B cell (primary cell): Measurements from ENCODE around the gene APPBP2. TPM values are rescaled to one million over a fixed set of nuclear protein-coding genes. Genes with fewer than 3 reads are reported as not detected.

ENCODE experiments used
- ATAC-seq: fragments of 200-7000 bp; cut with Tn5 transposase; one replicate; pipeline ENCODE4 v1.10.0; 2021; ENCODE audit warnings: low read depth, mild to moderate bottlenecking, moderate number of reproducible peaks, moderate library complexity
- CTCF ChIA-PET: fragments of 350-600 bp; sonication (Branson Sonifier 250); formaldehyde crosslinking; loops from one replicate; lab custom pipeline; 2021; ENCODE audit warnings: antibody characterized with exemption, inconsistent platforms; lab: Charles Lee
- POLR2A ChIA-PET: fragments of 350-600 bp; sonication (Branson Sonifier 250); formaldehyde crosslinking; loops from one replicate; lab custom pipeline; 2021; ENCODE audit warnings: antibody characterized with exemption; lab: Charles Lee
- DNase-seq: peaks from one replicate; pipeline ENCODE4 v3.0.0; 2013
- H2AFZ ChIP-seq: 2 replicates; pipeline ENCODE4 v1.6.1; 2012; ENCODE audit warnings: mild to moderate bottlenecking, low read depth, low read length; ENCODE audit not compliant: insufficient read depth, poor library complexity, severe bottlenecking
- H3K27ac ChIP-seq, 2 donors: 1 replicate in 1 of 2; 2 replicates in 1 of 2; pipeline ENCODE4 v1.5.1; 2012 to 2013; ENCODE audit warnings: low read length in 2 of 2, mild to moderate bottlenecking in 2 of 2, moderate library complexity in 1 of 2
- H3K27me3 ChIP-seq, 4 experiments: fragments of 200-600 bp in 1 of 4; sonication (generic) in 1 of 4; replicated peaks in 1 of 4; 1 replicate in 2 of 4; 2 replicates in 2 of 4; pipeline versions ENCODE4 v1.6.1 to v1.7.0; 2013 to 2016; ENCODE audit warnings: low read length in 3 of 4, mild to moderate bottlenecking in 2 of 4, mixed read lengths in 1 of 4, moderate library complexity in 1 of 4; ENCODE audit not compliant: insufficient read depth in 4 of 4, control insufficient read depth in 3 of 4; ENCODE audit errors: control extremely low read depth in 1 of 4
- H3K36me3 ChIP-seq, 2 experiments: replicated peaks in 1 of 2; 1 replicate in 1 of 2; 2 replicates in 1 of 2; pipeline versions ENCODE4 v1.6.1 to v1.7.1; 2013; ENCODE audit warnings: low read length in 1 of 2; ENCODE audit not compliant: insufficient read depth in 2 of 2, control insufficient read depth in 1 of 2; ENCODE audit errors: control extremely low read depth in 1 of 2, extremely low read depth in 1 of 2
- H3K4me1 ChIP-seq, 2 donors: fragments of 200-600 bp in 1 of 2; sonication (generic) in 1 of 2; 1 replicate in 1 of 2; 2 replicates in 1 of 2; pipeline versions ENCODE4 v1.5.1 to v1.6.1; 2013 to 2017; ENCODE audit warnings: low read length in 2 of 2; ENCODE audit not compliant: control insufficient read depth in 2 of 2, insufficient read depth in 2 of 2
- H3K4me2 ChIP-seq: replicated peaks from 2 replicates; pipeline ENCODE3; 2012; ENCODE audit warnings: mild to moderate bottlenecking, low read depth, low read length; ENCODE audit not compliant: poor library complexity, severe bottlenecking
- H3K4me3 ChIP-seq, 5 experiments: fragments of 200-600 bp in 1 of 5; sonication (generic) in 1 of 5; 1 replicate in 3 of 5; 2 replicates in 2 of 5; pipeline versions ENCODE4 v1.5.1 to v1.7.0; 2011 to 2016; ENCODE audit warnings: low read length in 4 of 5, mild to moderate bottlenecking in 4 of 5, low read depth in 2 of 5, control low read depth in 1 of 5, moderate library complexity in 1 of 5; ENCODE audit not compliant: insufficient read depth in 1 of 5; ENCODE audit errors: control extremely low read depth in 1 of 5, extremely low read depth in 1 of 5
- H3K79me2 ChIP-seq: fragments of 200-600 bp; sonication (generic); one replicate; pipeline ENCODE4 v1.6.0; 2016; ENCODE audit warnings: low read length; ENCODE audit not compliant: control insufficient read depth, insufficient read depth
- H3K9ac ChIP-seq: fragments of 200-600 bp; sonication (generic); 2 replicates; pipeline ENCODE4 v1.6.1; 2017; ENCODE audit warnings: mild to moderate bottlenecking, low read length, moderate library complexity
- H3K9me3 ChIP-seq, 3 donors: one replicate each; pipeline versions ENCODE4 v1.6.1 to v1.7.1; 2013; ENCODE audit warnings: low read length in 2 of 3; ENCODE audit not compliant: control insufficient read depth in 2 of 3, insufficient read depth in 1 of 3; ENCODE audit errors: control extremely low read depth in 1 of 3
- H4K20me1 ChIP-seq: 2 replicates; pipeline ENCODE4 v1.6.0; 2012; ENCODE audit warnings: mild to moderate bottlenecking, low read length; ENCODE audit not compliant: insufficient read depth, control insufficient read depth, poor library complexity, severe bottlenecking
- H3K27ac Mint-ChIP-seq: one replicate; pipeline ENCODE4 v1.8.0; 2021; ENCODE audit warnings: mixed read lengths
- H3K27me3 Mint-ChIP-seq: one replicate; pipeline ENCODE4 v1.8.0; 2021; ENCODE audit warnings: mixed read lengths
- H3K4me1 Mint-ChIP-seq: one replicate; pipeline ENCODE4 v1.8.0; 2021; ENCODE audit warnings: mixed read lengths
- H3K4me3 Mint-ChIP-seq: one replicate; pipeline ENCODE4 v1.8.0; 2021; ENCODE audit warnings: mixed read lengths
- H3K9me3 Mint-ChIP-seq: one replicate; pipeline ENCODE4 v1.8.0; 2022; ENCODE audit warnings: mixed read lengths; ENCODE audit not compliant: insufficient read depth
- EZH2 ChIP-seq: IDR thresholded peaks from 2 replicates; pipeline ENCODE4 v1.6.1; 2012; ENCODE audit warnings: borderline replicate concordance, low read depth, mild to moderate bottlenecking, moderate library complexity, low read length; ENCODE audit not compliant: insufficient read depth, poor library complexity, severe bottlenecking
- WGBS: methylation state at CpG from one replicate; pipeline ENCODE4 v1.1.5; 2013; ENCODE audit warnings: missing lambda C conversion rate; ENCODE audit not compliant: insufficient coverage; 5-methylcytosine and 5-hydroxymethylcytosine counted together
- intact Hi-C: fragments of 100-400 bp; cut with micrococcal nuclease; formaldehyde crosslinking; loops from one replicate; pipeline ENCODE4 v1.10.0; 2022
- polyA plus RNA-seq: library from polyadenylated mRNA; depleted of rRNA; stranded (reverse); fragments of >200 nt; gene quantifications from 2 replicates; pipeline ENCODE4 v1.2.3, GENCODE V29; 2012
- total RNA-seq, 2 donors: library from RNA; stranded (reverse); fragments of 120-200 nt in 1 of 2; gene quantifications; 1 replicate in 1 of 2; 2 replicates in 1 of 2; pipeline versions ENCODE4 v1.2.3 to v1.2.4, GENCODE V29; 2013 to 2022
- TF ChIP-seq, protein P1 (sequence below): fragments of 200-600 bp; IDR thresholded peaks from one replicate; pipeline ENCODE4 v1.8.0; 2022; ENCODE audit warnings: antibody characterized with exemption, mild to moderate bottlenecking

The APPBP2 gene
- total and polyA plus RNA-seq, 2 donors (not counting 1 experiment from before 2014, with no cell fraction given), result 6.3 to 38.8 TPM

DNA sequence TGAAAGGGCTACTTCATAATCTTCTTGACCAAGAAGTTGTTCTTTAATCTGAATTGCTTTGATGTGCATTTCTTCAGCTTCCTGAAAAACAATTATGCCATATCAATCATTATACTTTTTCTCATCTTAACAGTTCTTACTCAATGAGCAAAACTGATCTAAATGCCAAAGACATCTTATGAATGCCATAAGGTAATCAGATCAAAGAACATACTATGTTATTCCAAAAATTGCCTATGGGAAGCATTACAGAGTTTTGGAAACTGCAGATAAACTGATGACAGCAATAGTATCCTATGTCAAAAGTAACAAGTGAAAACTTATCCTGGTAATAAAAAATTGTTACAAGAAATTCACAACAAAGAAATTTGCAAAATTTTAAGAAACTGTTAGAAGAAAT lies 74.1 kb downstream of the APPBP2 start:
- H3K79me2 ChIP-seq, result no peaks in the 10 kb centered on the region
- ATAC-seq (no peak), DNase-seq (no peak)
- peaks cover 7 to 49% of the 10 kb centered on the region in 2 experiments for H3K36me3 ChIP-seq
- H3K9me3 ChIP-seq, result no peaks in the 10 kb centered on the region
- intact Hi-C loops, result no loop called here
- Mint-ChIP-seq H3K27ac (no peak overlapping the region), H3K4me1 (no peaks in the 10 kb centered on the region), H3K9me3 (no peaks in the 10 kb centered on the region), H3K4me3 (no peak overlapping the region), H3K27me3 (no peaks in the 10 kb centered on the region)
- H3K27me3 ChIP-seq, result no peaks in the 10 kb centered on the region
- POLR2A ChIA-PET, result no interaction called here
- no peaks in the 10 kb centered on the region for H4K20me1 ChIP-seq
- H3K9ac ChIP-seq, result no peak overlapping the region
- no peak for TF ChIP-seq EZH2
- TF ChIP-seq, protein P1, sequence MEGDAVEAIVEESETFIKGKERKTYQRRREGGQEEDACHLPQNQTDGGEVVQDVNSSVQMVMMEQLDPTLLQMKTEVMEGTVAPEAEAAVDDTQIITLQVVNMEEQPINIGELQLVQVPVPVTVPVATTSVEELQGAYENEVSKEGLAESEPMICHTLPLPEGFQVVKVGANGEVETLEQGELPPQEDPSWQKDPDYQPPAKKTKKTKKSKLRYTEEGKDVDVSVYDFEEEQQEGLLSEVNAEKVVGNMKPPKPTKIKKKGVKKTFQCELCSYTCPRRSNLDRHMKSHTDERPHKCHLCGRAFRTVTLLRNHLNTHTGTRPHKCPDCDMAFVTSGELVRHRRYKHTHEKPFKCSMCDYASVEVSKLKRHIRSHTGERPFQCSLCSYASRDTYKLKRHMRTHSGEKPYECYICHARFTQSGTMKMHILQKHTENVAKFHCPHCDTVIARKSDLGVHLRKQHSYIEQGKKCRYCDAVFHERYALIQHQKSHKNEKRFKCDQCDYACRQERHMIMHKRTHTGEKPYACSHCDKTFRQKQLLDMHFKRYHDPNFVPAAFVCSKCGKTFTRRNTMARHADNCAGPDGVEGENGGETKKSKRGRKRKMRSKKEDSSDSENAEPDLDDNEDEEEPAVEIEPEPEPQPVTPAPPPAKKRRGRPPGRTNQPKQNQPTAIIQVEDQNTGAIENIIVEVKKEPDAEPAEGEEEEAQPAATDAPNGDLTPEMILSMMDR, result no peak
- no peak overlapping the region for H3K4me3 ChIP-seq
- CTCF ChIA-PET, result no interaction called here
- H3K4me2 ChIP-seq, result no peak overlapping the region
- H3K27ac ChIP-seq, result no peak overlapping the region
- no peak overlapping the region for H2AFZ ChIP-seq
- no peaks in the 10 kb centered on the region for H3K4me1 ChIP-seq

DNA sequence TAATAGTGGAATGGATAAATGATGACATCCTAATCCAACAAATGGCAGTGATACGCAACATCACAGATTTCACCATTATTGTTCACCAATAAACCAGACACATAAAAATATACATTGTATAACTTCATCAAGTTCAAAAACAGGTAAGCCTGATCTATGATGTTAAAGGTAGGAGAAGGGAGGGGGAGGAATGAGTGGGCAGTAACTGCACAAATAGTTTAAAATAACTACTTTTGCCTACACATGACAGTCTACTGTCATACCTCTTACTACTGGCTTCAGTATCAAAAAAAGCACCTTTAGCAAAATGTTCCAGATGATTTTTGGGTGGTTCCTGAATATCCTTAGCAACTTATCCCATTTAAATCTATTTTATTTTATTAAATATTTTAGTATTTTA lies 75.0 kb downstream of the APPBP2 start:
- H3K4me3 Mint-ChIP-seq, result no peak overlapping the region
- Histone ChIP-seq H3K9me3 (no peaks in the 10 kb centered on the region), H3K27ac (no peak overlapping the region), H3K27me3 (no peaks in the 10 kb centered on the region), H2AFZ (no peak overlapping the region), H3K36me3 (peaks cover 9 to 40% of the 10 kb centered on the region in 2 experiments), H3K4me3 (no peak overlapping the region), H3K4me2 (no peak overlapping the region), H3K79me2 (no peaks in the 10 kb centered on the region), H3K9ac (no peak overlapping the region), H4K20me1 (no peaks in the 10 kb centered on the region), H3K4me1 (no peaks in the 10 kb centered on the region)
- CTCF ChIA-PET, result no interaction called here
- ATAC-seq (no peak), DNase-seq (no peak)
- intact Hi-C loops, result no loop called here
- POLR2A ChIA-PET, result no interaction called here
- TF ChIP-seq, protein P1, result no peak
- no peak for TF ChIP-seq EZH2
- H3K27me3 Mint-ChIP-seq, result no peaks in the 10 kb centered on the region
- no peak overlapping the region for H3K27ac Mint-ChIP-seq
- peaks cover 2% of the 10 kb centered on the region for H3K4me1 Mint-ChIP-seq
- no peaks in the 10 kb centered on the region for H3K9me3 Mint-ChIP-seq
- no CpG with 5 or more reads among the region's 1 CpG for WGBS
